Endothelial cell of umbilical vein (primary cell): Measurements from ENCODE around the gene MDGA2.

Experiments
- CTCF ChIP-seq, 2 donors: IDR thresholded peaks; 1 replicate in 1 of 2; 2 replicates in 1 of 2; pipeline ENCODE4 v1.5.1; 2011; ENCODE audit warnings: low read length in 2 of 2, mild to moderate bottlenecking in 2 of 2, moderate library complexity in 2 of 2, control low read depth in 1 of 2, inconsistent platforms in 1 of 2, low read depth in 1 of 2; ENCODE audit not compliant: insufficient read depth in 1 of 2; ENCODE audit errors: extremely low read depth in 1 of 2
- EZH2 ChIP-seq: IDR thresholded peaks from 2 replicates; pipeline ENCODE4 v1.6.1; 2012; ENCODE audit warnings: borderline replicate concordance, low read depth, mild to moderate bottlenecking, moderate library complexity, low read length, inconsistent platforms; ENCODE audit not compliant: severe bottlenecking

DNA sequence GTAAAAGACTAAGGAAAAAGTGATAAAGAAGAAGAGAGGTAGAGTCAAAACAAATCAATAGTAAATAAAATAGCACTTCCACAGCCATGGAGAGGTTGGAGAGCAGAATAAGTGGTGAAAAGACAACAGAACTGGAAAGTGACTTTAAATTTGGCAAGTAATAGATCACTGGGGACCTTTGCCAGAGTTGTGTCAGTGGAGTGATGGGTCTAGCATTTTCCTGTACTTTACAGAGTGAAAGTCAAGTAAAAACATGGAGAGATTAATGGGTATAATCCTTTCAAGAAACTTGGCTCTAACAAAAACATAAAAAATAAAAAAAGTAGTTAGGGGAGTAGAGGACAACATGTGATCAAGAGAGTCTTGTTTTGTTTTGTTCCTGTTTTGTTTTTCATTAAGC, 521.7 kb downstream of the MDGA2 start:
- TF ChIP-seq CTCF (IDR thresholded peaks at IDR 0.05; ENCODE audit: extremely low read depth in 1 of 2, insufficient read depth in 1 of 2, low read depth in 1 of 2, low read length in 2 of 2) (no peak), EZH2 (no peak)
